ENCODE data around the gene NLRP9. TPM values are rescaled to one million over a fixed set of nuclear protein-coding genes. Genes with fewer than 3 reads are reported as not detected.

Gene NLRP9
- total and polyA plus RNA-seq, 2 of the 13 experiments (the other 11 are each of a cell fraction or from before 2014, with no cell fraction given), result not detected

- Histone ChIP-seq H3K27ac (ENCODE audit: extremely low read length, insufficient read depth, low read length) (no peak overlapping the region), H3K9ac (ENCODE audit: insufficient read depth, low read depth, low read length) (no peak overlapping the region), H3K4me1 (ENCODE audit: insufficient read depth, low read length) (no peaks in the 10 kb centered on the region), H3K27me3 (ENCODE audit: control insufficient read depth in 1 of 2, insufficient read depth in 2 of 2, low read length in 2 of 2) (peaks cover 0 to 12% of the 10 kb centered on the region in 2 experiments; a peak in 2 of 5 replicates), H4K20me1 (ENCODE audit: insufficient read depth, low read length) (no peaks in the 10 kb centered on the region), H3K79me2 (ENCODE audit: insufficient read depth, low read length) (no peaks in the 10 kb centered on the region), H3K9me3 (ENCODE audit: low read length) (no peaks in the 10 kb centered on the region), H3K36me3 (replicated peaks in 1 of 2; ENCODE audit: control insufficient read depth in 1 of 2, insufficient read depth in 2 of 2, low read length in 2 of 2) (no peaks in the 10 kb centered on the region), H3K4me2 (ENCODE audit: low read depth, low read length) (no peak overlapping the region), H3K4me3 (replicated peaks in 1 of 3; ENCODE audit: insufficient read depth in 1 of 3, low read depth in 2 of 3, low read length in 3 of 3) (no peak overlapping the region), H2AFZ (ENCODE audit: low read length) (no peak overlapping the region)
- 7% methylated on average over 5 of the region's 5 CpGs for WGBS (ENCODE audit: low lambda C conversion rate)
- DNase-seq (ENCODE audit: low spot score), result no peak
- in situ Hi-C loops (cut with HindIII; ENCODE audit: extremely low pct_ligation_motif_present, low pct_unique_long_range_greater_than_20kb), result no loop called here
- ATAC-seq, result no peak
- TF ChIP-seq ZNF331 (CRISPR knock-in tag; IDR thresholded peaks at IDR 0.05) (no peak), ZNF891 (CRISPR knock-in tag; IDR thresholded peaks at IDR 0.05) (no peak), HMGA1 (CRISPR knock-in tag; conservative IDR thresholded peaks at IDR 0.05) (no peak), IKZF1 (IDR thresholded peaks at IDR 0.05) (no peak), MAFK (conservative IDR thresholded peaks at IDR 0.05 in 1 of 2, IDR thresholded peaks at IDR 0.05 in 1 of 2; ENCODE audit: low read length in 2 of 2) (peak in 1 of 2 experiments; percentile 52; a peak in 2 of 4 replicates)
- TF ChIP-seq, protein P1, sequence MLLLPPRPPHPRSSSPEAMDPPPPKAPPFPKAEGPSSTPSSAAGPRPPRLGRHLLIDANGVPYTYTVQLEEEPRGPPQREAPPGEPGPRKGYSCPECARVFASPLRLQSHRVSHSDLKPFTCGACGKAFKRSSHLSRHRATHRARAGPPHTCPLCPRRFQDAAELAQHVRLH (CRISPR knock-in tag; IDR thresholded peaks at IDR 0.05; ENCODE audit: borderline replicate concordance, low read depth), result no peak
- CTCF ChIA-PET (ENCODE audit: low intra/inter-chr PET ratio, low total read pairs), result no interaction called here
- FAIRE-seq, result no peak
- intact Hi-C loops (cut with micrococcal nuclease; ENCODE audit: unreplicated experiment), result no loop called here
- POLR2A ChIA-PET, result no interaction called here
- no TSS peak for BruUV-seq (replicated peaks)
These were observed 42.9 kb upstream of the NLRP9 start for GRCh38 chr19:55781112-55781511.

DNA sequence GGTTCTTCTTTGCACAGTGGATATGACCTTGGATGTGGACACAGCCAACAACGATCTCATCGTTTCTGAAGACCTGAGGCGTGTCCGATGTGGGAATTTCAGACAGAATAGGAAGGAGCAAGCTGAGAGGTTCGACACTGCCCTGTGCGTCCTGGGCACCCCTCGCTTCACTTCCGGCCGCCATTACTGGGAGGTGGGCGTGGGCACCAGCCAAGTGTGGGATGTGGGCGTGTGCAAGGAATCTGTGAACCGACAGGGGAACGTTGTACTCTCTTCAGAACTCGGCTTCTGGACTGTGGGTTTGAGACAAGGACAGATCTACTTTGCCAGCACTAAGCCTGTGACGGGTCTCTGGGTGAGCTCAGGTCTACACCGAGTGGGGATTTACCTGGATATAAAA, 40.1 kb upstream of the NLRP9 start:
- no peak for TF ChIP-seq GATAD2A (CRISPR knock-in tag; IDR thresholded peaks at IDR 0.05)
- no peak for TF ChIP-seq HDAC6 (IDR thresholded peaks at IDR 0.05; ENCODE audit: low read depth, low read length)
- TF ChIP-seq AHDC1 (CRISPR knock-in tag; IDR thresholded peaks at IDR 0.05; ENCODE audit: borderline replicate concordance), result no peak
- TF ChIP-seq NR0B2 (CRISPR knock-in tag; IDR thresholded peaks at IDR 0.05), result no peak
- TF ChIP-seq XBP1 (CRISPR knock-in tag; IDR thresholded peaks at IDR 0.05), result no peak
- TF ChIP-seq ZKSCAN1 (IDR thresholded peaks at IDR 0.05; ENCODE audit: low read length), result no peak
- TF ChIP-seq SOX13 (IDR thresholded peaks at IDR 0.05), result no peak
- TF ChIP-seq SOX13 (CRISPR knock-in tag; conservative IDR thresholded peaks at IDR 0.05 in 1 of 2, IDR thresholded peaks at IDR 0.05 in 1 of 2), result no peak
- no peaks in the 10 kb centered on the region for H3K4me1 ChIP-seq (ENCODE audit: insufficient read depth, low read length)
- DNase-seq (ENCODE audit: low spot score) (no peak), FAIRE-seq (no peak), ATAC-seq (no peak)
- no peak overlapping the region for H3K4me2 ChIP-seq (ENCODE audit: low read depth, low read length)
- H3K9me3 ChIP-seq (ENCODE audit: low read length), result no peaks in the 10 kb centered on the region
- H2AFZ ChIP-seq (ENCODE audit: low read length), result no peak overlapping the region
- H3K4me3 ChIP-seq (replicated peaks in 1 of 3; ENCODE audit: insufficient read depth in 1 of 3, low read depth in 2 of 3, low read length in 3 of 3), result no peak overlapping the region
- intact Hi-C loops (cut with micrococcal nuclease; ENCODE audit: unreplicated experiment) (no loop called here), in situ Hi-C loops (cut with HindIII; ENCODE audit: extremely low pct_ligation_motif_present, low pct_unique_long_range_greater_than_20kb) (no loop called here)
- H3K9ac ChIP-seq (ENCODE audit: insufficient read depth, low read depth, low read length), result no peak overlapping the region
- no TSS peak for BruUV-seq (replicated peaks)
- no peak overlapping the region for H3K27ac ChIP-seq (ENCODE audit: extremely low read length, insufficient read depth, low read length)
- WGBS (ENCODE audit: low lambda C conversion rate), result 21% methylated on average over 11 of the region's 16 CpGs
- H3K36me3 ChIP-seq (replicated peaks in 1 of 2; ENCODE audit: control insufficient read depth in 1 of 2, insufficient read depth in 2 of 2, low read length in 2 of 2), result no peaks in the 10 kb centered on the region
- H3K27me3 ChIP-seq (ENCODE audit: control insufficient read depth in 1 of 2, insufficient read depth in 2 of 2, low read length in 2 of 2), result peaks cover 0 to 14% of the 10 kb centered on the region in 2 experiments; a peak in 2 of 5 replicates
- ChIA-PET POLR2A (no interaction called here), CTCF (ENCODE audit: low intra/inter-chr PET ratio, low total read pairs) (no interaction called here)
- no peaks in the 10 kb centered on the region for H3K79me2 ChIP-seq (ENCODE audit: insufficient read depth, low read length)
- H4K20me1 ChIP-seq (ENCODE audit: insufficient read depth, low read length), result no peaks in the 10 kb centered on the region
